HG02943 (cell line): ENCODE measurements around the gene FTCD.
"Not testable (repeated sequence)": the region's sequence is repeated elsewhere in the genome, so short reads cannot be mapped to it uniquely, and the experiment has no call there.

Experiments
- ATAC-seq: cut with Tn5 transposase; IDR thresholded peaks from one replicate; pipeline ENCODE4 v1.9.1; 2021; ENCODE audit warnings: mild to moderate bottlenecking, low read depth, moderate library complexity; ENCODE audit not compliant: unreplicated experiment

The FTCD gene

GRCh38 chr21:46113497-46114176 is 41.7 kb downstream of the FTCD start:
- no peak for ATAC-seq

- no peak for ATAC-seq
These were observed 42.6 kb downstream of the FTCD start for GRCh38 chr21:46112725-46113215.

GRCh38 chr21:46111857-46112724 is 43.3 kb downstream of the FTCD start:
- no peak for ATAC-seq

GRCh38 chr21:46111193-46111571 is 44.2 kb downstream of the FTCD start:
- no peak for ATAC-seq

GRCh38 chr21:46110499-46111192 is 44.7 kb downstream of the FTCD start:
- ATAC-seq: no peak

GRCh38 chr21:46109313-46110221 is 45.8 kb downstream of the FTCD start:
- ATAC-seq: no peak

- no peak for ATAC-seq
These were observed 46.5 kb downstream of the FTCD start for GRCh38 chr21:46108827-46109312.

GRCh38 chr21:46107376-46107775 is 48.0 kb downstream of the FTCD start:
- ATAC-seq: not testable (repeated sequence)

- ATAC-seq: no peak
These were observed 51.3 kb downstream of the FTCD start for GRCh38 chr21:46104104-46104503.

- ATAC-seq: no peak
These were observed 54.5 kb downstream of the FTCD start for GRCh38 chr21:46100906-46101305.

- ATAC-seq: no peak
These were observed 55.0 kb downstream of the FTCD start for GRCh38 chr21:46100426-46100825.

GRCh38 chr21:46100020-46100419 is 55.4 kb downstream of the FTCD start:
- no peak for ATAC-seq

- no peak for ATAC-seq
These were observed 55.9 kb downstream of the FTCD start for GRCh38 chr21:46099476-46099875.

GRCh38 chr21:46098303-46099141 is 56.9 kb downstream of the FTCD start:
- ATAC-seq: no peak

- ATAC-seq: no peak
These were observed 57.8 kb downstream of the FTCD start, which contains the start of gene COL6A2 for GRCh38 chr21:46097336-46098293. TSS of gene COL6A2 (plus strand) at chr21:46098112.

GRCh38 chr21:46096596-46097335 is 58.6 kb downstream of the FTCD start:
- ATAC-seq: no peak
